Measurements from ENCODE around the gene COL5A1.

Gene COL5A1

GRCh38 chr9:134705786-134706185, 64.2 kb downstream of the COL5A1 start:
- DNase-seq (ENCODE audit: low read depth), result no peak
- no peak for TF ChIP-seq CTCF (conservative IDR thresholded peaks at IDR 0.05; ENCODE audit: low read depth, low read length)
- H3K4me3 ChIP-seq (ENCODE audit: low read length), result no peak overlapping the region

GRCh38 chr9:134706522-134706921, 64.9 kb downstream of the COL5A1 start:
- H3K4me3 ChIP-seq (ENCODE audit: low read length), result no peak overlapping the region
- TF ChIP-seq CTCF (conservative IDR thresholded peaks at IDR 0.05; ENCODE audit: low read depth, low read length), result no peak
- no peak for DNase-seq (ENCODE audit: low read depth)

- peak; percentile 62 for DNase-seq (ENCODE audit: low read depth)
- H3K4me3 ChIP-seq (ENCODE audit: low read length), result no peak overlapping the region
- no peak for TF ChIP-seq CTCF (conservative IDR thresholded peaks at IDR 0.05; ENCODE audit: low read depth, low read length)
Measured at GRCh38 chr9:134707031-134707680, 65.6 kb downstream of the COL5A1 start.

- no peak for DNase-seq (ENCODE audit: low read depth)
- no peak for TF ChIP-seq CTCF (conservative IDR thresholded peaks at IDR 0.05; ENCODE audit: low read depth, low read length)
- no peak overlapping the region for H3K4me3 ChIP-seq (ENCODE audit: low read length)
Measured at GRCh38 chr9:134707731-134708671, 66.4 kb downstream of the COL5A1 start.

GRCh38 chr9:134708672-134709038, 67.1 kb downstream of the COL5A1 start:
- no peak overlapping the region for H3K4me3 ChIP-seq (ENCODE audit: low read length)
- TF ChIP-seq CTCF (conservative IDR thresholded peaks at IDR 0.05; ENCODE audit: low read depth, low read length), result no peak
- no peak for DNase-seq (ENCODE audit: low read depth)

GRCh38 chr9:134709512-134710270, 68.1 kb downstream of the COL5A1 start:
- no peak for DNase-seq (ENCODE audit: low read depth)
- H3K4me3 ChIP-seq (ENCODE audit: low read length), result no peak overlapping the region
- no peak for TF ChIP-seq CTCF (conservative IDR thresholded peaks at IDR 0.05; ENCODE audit: low read depth, low read length)
